ENCODE data around the gene FRMD4A. TPM values are rescaled to one million over a fixed set of nuclear protein-coding genes. Genes with fewer than 3 reads are reported as not detected.
"Not testable (repeated sequence)": the region's sequence is repeated elsewhere in the genome, so short reads cannot be mapped to it uniquely, and the experiment has no call there.

Gene FRMD4A
- total and polyA plus RNA-seq, 3 donors from 2014 or later: 15.0 to 20.8 (median 18.7) TPM

- Histone ChIP-seq H3K36me3 (ENCODE audit: low read depth, missing control alignments) (no peaks in the 10 kb centered on the region), H3K9me3 (no peaks in the 10 kb centered on the region), H3K27ac (no peak overlapping the region), H3K27me3 (no peaks in the 10 kb centered on the region), H3K4me1 (no peaks in the 10 kb centered on the region), H3K4me3 (no peak overlapping the region)
- no peak for DNase-seq
- intact Hi-C loops (cut with DNase I; ENCODE audit: low total_unique reads): no loop called here
- WGBS, 2 donors: 68 to 87% methylated on average over 4 of the region's 4 CpGs
- TF ChIP-seq, protein P1, sequence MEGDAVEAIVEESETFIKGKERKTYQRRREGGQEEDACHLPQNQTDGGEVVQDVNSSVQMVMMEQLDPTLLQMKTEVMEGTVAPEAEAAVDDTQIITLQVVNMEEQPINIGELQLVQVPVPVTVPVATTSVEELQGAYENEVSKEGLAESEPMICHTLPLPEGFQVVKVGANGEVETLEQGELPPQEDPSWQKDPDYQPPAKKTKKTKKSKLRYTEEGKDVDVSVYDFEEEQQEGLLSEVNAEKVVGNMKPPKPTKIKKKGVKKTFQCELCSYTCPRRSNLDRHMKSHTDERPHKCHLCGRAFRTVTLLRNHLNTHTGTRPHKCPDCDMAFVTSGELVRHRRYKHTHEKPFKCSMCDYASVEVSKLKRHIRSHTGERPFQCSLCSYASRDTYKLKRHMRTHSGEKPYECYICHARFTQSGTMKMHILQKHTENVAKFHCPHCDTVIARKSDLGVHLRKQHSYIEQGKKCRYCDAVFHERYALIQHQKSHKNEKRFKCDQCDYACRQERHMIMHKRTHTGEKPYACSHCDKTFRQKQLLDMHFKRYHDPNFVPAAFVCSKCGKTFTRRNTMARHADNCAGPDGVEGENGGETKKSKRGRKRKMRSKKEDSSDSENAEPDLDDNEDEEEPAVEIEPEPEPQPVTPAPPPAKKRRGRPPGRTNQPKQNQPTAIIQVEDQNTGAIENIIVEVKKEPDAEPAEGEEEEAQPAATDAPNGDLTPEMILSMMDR (IDR thresholded peaks at IDR 0.05): no peak
- TF ChIP-seq POLR2A (IDR thresholded peaks at IDR 0.05): no peak
Measured at GRCh38 chr10:14225379-14225778, 105.3 kb downstream of the FRMD4A start.

- Histone ChIP-seq H3K4me1 (no peaks in the 10 kb centered on the region), H3K27ac (no peak overlapping the region), H3K4me3 (no peak overlapping the region), H3K36me3 (ENCODE audit: low read depth, missing control alignments) (no peaks in the 10 kb centered on the region), H3K27me3 (no peaks in the 10 kb centered on the region), H3K9me3 (no peaks in the 10 kb centered on the region)
- TF ChIP-seq, protein P1 (IDR thresholded peaks at IDR 0.05): no peak
- TF ChIP-seq POLR2A (IDR thresholded peaks at IDR 0.05): no peak
- intact Hi-C loops (cut with DNase I; ENCODE audit: low total_unique reads): no loop called here
- no peak for DNase-seq
- WGBS, 2 donors: 83 to 84% methylated on average over 7 of the region's 7 CpGs
Measured at GRCh38 chr10:14220026-14220425, 110.7 kb downstream of the FRMD4A start.

- WGBS, 2 donors: 72 to 73% methylated on average over 5 of the region's 5 CpGs
- intact Hi-C loops (cut with DNase I; ENCODE audit: low total_unique reads): no loop called here
- Histone ChIP-seq H3K27me3 (no peaks in the 10 kb centered on the region), H3K36me3 (ENCODE audit: low read depth, missing control alignments) (no peaks in the 10 kb centered on the region), H3K27ac (no peak overlapping the region), H3K4me1 (no peaks in the 10 kb centered on the region), H3K4me3 (no peak overlapping the region), H3K9me3 (no peaks in the 10 kb centered on the region)
- no peak for DNase-seq
- TF ChIP-seq POLR2A (IDR thresholded peaks at IDR 0.05): no peak
- TF ChIP-seq, protein P1 (IDR thresholded peaks at IDR 0.05): no peak
Measured at GRCh38 chr10:14219411-14219810, 111.3 kb downstream of the FRMD4A start.

DNA sequence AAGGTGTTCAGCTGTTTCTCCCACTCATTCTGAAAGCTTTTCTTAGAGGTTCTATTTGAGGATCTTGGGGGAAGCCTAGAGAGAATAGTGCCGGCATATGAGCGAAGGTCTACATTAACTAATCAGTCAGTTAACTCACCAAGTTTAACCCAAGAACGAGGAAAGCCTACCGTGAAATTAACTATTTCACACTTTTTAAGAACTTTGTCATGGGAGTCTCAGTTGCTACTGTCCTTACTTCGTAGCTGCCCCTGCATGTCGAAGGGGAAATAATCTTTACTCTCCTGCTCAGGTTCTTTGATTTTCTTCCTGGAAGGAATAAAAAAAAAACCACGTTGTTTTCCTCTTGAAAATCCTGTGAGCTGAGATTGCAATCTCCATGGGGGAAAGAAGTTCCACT is 115.1 kb downstream of the FRMD4A start:
- Histone ChIP-seq H3K4me3 (no peak overlapping the region), H3K27ac (no peak overlapping the region), H3K27me3 (no peaks in the 10 kb centered on the region), H3K4me1 (no peaks in the 10 kb centered on the region), H3K9me3 (no peaks in the 10 kb centered on the region), H3K36me3 (ENCODE audit: low read depth, missing control alignments) (no peaks in the 10 kb centered on the region)
- WGBS, 2 donors: 85 to 88% methylated on average over 7 of the region's 7 CpGs
- no peak for TF ChIP-seq POLR2A (IDR thresholded peaks at IDR 0.05)
- TF ChIP-seq, protein P1 (IDR thresholded peaks at IDR 0.05): no peak
- intact Hi-C loops (cut with DNase I; ENCODE audit: low total_unique reads): no loop called here
- no peak for DNase-seq

DNA sequence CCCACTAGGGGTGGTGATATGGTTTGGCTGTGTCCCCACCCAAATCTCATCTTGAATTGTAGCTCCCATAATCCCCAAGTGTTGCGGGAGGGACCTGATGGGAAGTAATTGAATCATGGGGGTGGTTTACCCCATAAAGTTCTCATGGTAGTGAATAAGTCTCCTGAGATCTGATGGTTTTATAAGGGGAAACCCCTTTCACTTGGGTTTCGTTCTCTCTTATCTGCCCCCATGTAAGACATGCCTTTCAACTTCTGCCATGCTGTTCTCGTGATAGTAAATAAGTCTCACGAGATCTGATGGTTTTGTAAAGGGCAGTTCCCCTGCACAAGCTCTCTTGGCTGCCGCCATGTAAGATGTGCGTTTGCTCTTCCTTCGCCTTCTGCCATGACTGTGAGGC is 117.0 kb downstream of the FRMD4A start:
- H3K36me3 ChIP-seq (ENCODE audit: low read depth, missing control alignments); H3K27me3 ChIP-seq; DNase-seq; H3K27ac ChIP-seq; intact Hi-C loops (cut with DNase I; ENCODE audit: low total_unique reads); H3K4me1 ChIP-seq; H3K9me3 ChIP-seq; H3K4me3 ChIP-seq: not testable (repeated sequence)
- 82 to 85% methylated on average over 7 of the region's 7 CpGs for WGBS, 2 donors

Measured in testis (tissue), 3 donors.